WERI-Rb-1 (cell line): ENCODE results near the gene COL21A1.

ENCODE experiments used
- DNase-seq: peaks from one replicate; pipeline ENCODE4 v3.0.0-alpha.2; 2020
- H3K27ac ChIP-seq: fragments of 250-450 bp; sonication (Bioruptor Pico); 2 replicates; pipeline ENCODE4 v1.5.1; 2020; ENCODE audit warnings: mild to moderate bottlenecking, moderate library complexity
- H3K27me3 ChIP-seq: fragments of 250-450 bp; sonication (Bioruptor Pico); 2 replicates; pipeline ENCODE4 v1.5.1; 2021; ENCODE audit warnings: mild to moderate bottlenecking, low read depth, moderate library complexity; ENCODE audit not compliant: insufficient read depth, severe bottlenecking
- H3K36me3 ChIP-seq: fragments of 250-450 bp; sonication (Bioruptor Pico); 2 replicates; pipeline ENCODE4 v1.5.1; 2020; ENCODE audit warnings: mild to moderate bottlenecking, moderate library complexity
- H3K4me3 ChIP-seq: 2 replicates; pipeline ENCODE4 v1.5.1; 2011; ENCODE audit warnings: low read depth, mild to moderate bottlenecking, control low read depth, low read length
- H3K9me3 ChIP-seq: fragments of 250-450 bp; sonication (Bioruptor Pico); 2 replicates; pipeline ENCODE4 v1.5.1; 2021; ENCODE audit warnings: mild to moderate bottlenecking, moderate library complexity; ENCODE audit not compliant: severe bottlenecking
- CTCF ChIP-seq: IDR thresholded peaks from 2 replicates; pipeline ENCODE4 v1.5.1; 2011; ENCODE audit warnings: low read depth, mild to moderate bottlenecking, control low read depth, inconsistent platforms, low read length

The COL21A1 gene

GRCh38 chr6:56199956-56200355 lies 47.4 kb downstream of the COL21A1 start:
- H3K36me3 ChIP-seq: no peaks in the 10 kb centered on the region
- H3K27ac ChIP-seq: no peak overlapping the region
- no peak for TF ChIP-seq CTCF
- DNase-seq: no peak
- no peaks in the 10 kb centered on the region for H3K9me3 ChIP-seq
- no peak overlapping the region for H3K4me3 ChIP-seq
- H3K27me3 ChIP-seq: peaks cover 15% of the 10 kb centered on the region

- Histone ChIP-seq H3K27ac (no peak overlapping the region), H3K9me3 (no peaks in the 10 kb centered on the region), H3K36me3 (no peaks in the 10 kb centered on the region), H3K27me3 (peaks cover 2% of the 10 kb centered on the region), H3K4me3 (no peak overlapping the region)
- TF ChIP-seq CTCF: no peak
- no peak for DNase-seq
Measured at GRCh38 chr6:56193846-56194245, 53.5 kb downstream of the COL21A1 start.

- no peaks in the 10 kb centered on the region for H3K9me3 ChIP-seq
- H3K4me3 ChIP-seq: no peak overlapping the region
- H3K27ac ChIP-seq: no peak overlapping the region
- no peak for TF ChIP-seq CTCF
- peaks cover 2% of the 10 kb centered on the region for H3K27me3 ChIP-seq
- H3K36me3 ChIP-seq: no peaks in the 10 kb centered on the region
- no peak for DNase-seq
Measured at GRCh38 chr6:56188429-56188828, 59.0 kb downstream of the COL21A1 start.

- H3K27ac ChIP-seq: no peak overlapping the region
- no peak overlapping the region for H3K4me3 ChIP-seq
- no peak for DNase-seq
- H3K27me3 ChIP-seq: peaks cover 2% of the 10 kb centered on the region
- H3K36me3 ChIP-seq: no peaks in the 10 kb centered on the region
- no peaks in the 10 kb centered on the region for H3K9me3 ChIP-seq
- TF ChIP-seq CTCF: no peak
Measured at GRCh38 chr6:56187686-56188085, 59.7 kb downstream of the COL21A1 start.

- TF ChIP-seq CTCF: no peak
- Histone ChIP-seq H3K27ac (no peak overlapping the region), H3K4me3 (no peak overlapping the region), H3K27me3 (no peaks in the 10 kb centered on the region), H3K9me3 (peaks cover 8% of the 10 kb centered on the region), H3K36me3 (no peaks in the 10 kb centered on the region)
- no peak for DNase-seq
Measured at GRCh38 chr6:56176741-56177140, 70.6 kb downstream of the COL21A1 start.

GRCh38 chr6:56173228-56173627 lies 74.2 kb downstream of the COL21A1 start:
- Histone ChIP-seq H3K27ac (no peak overlapping the region), H3K36me3 (no peaks in the 10 kb centered on the region), H3K4me3 (no peak overlapping the region), H3K9me3 (peaks cover 8% of the 10 kb centered on the region), H3K27me3 (no peaks in the 10 kb centered on the region)
- TF ChIP-seq CTCF: no peak
- no peak for DNase-seq
